H9 (cell line): Measurements from ENCODE around the gene NPLOC4. TPM values are rescaled to one million over a fixed set of nuclear protein-coding genes. Genes with fewer than 3 reads are reported as not detected.

Source experiments
- DNase-seq: peaks from one replicate; pipeline ENCODE4 v3.0.0-alpha.2; 2017
- H2AFZ ChIP-seq: one replicate; pipeline ENCODE4 v1.6.1; 2013; ENCODE audit warnings: mild to moderate bottlenecking, low read length, control low read depth, moderate library complexity
- H2AK5ac ChIP-seq: 2 replicates; pipeline ENCODE4 v1.6.1; 2013; ENCODE audit warnings: low read length, control low read depth, mixed read lengths; ENCODE audit not compliant: insufficient read length
- H2BK120ac ChIP-seq: one replicate; pipeline ENCODE4 v1.6.1; 2013; ENCODE audit warnings: low read depth, mild to moderate bottlenecking, low read length, control low read depth, inconsistent platforms; ENCODE audit not compliant: poor library complexity, severe bottlenecking
- H2BK12ac ChIP-seq: 2 replicates; pipeline ENCODE4 v1.6.1; 2013; ENCODE audit warnings: low read length, control low read depth, mixed read lengths, low read depth; ENCODE audit not compliant: insufficient read length
- H2BK15ac ChIP-seq: 2 replicates; pipeline ENCODE4 v1.6.1; 2013; ENCODE audit warnings: low read depth, low read length, control low read depth
- H2BK20ac ChIP-seq: one replicate; pipeline ENCODE4 v1.6.1; 2013; ENCODE audit warnings: low read depth, mild to moderate bottlenecking, low read length, control low read depth, inconsistent platforms; ENCODE audit not compliant: poor library complexity, severe bottlenecking
- H2BK5ac ChIP-seq: 2 replicates; pipeline ENCODE4 v1.6.1; 2013; ENCODE audit warnings: low read length, control low read depth, mixed read lengths; ENCODE audit not compliant: insufficient read length
- H3K14ac ChIP-seq: 2 replicates; pipeline ENCODE4 v1.6.1; 2013; ENCODE audit warnings: low read length, control low read depth; ENCODE audit not compliant: insufficient read depth
- H3K18ac ChIP-seq: 2 replicates; pipeline ENCODE4 v1.6.1; 2013; ENCODE audit warnings: low read depth, mild to moderate bottlenecking, mixed read lengths, low read length, control low read depth; ENCODE audit not compliant: insufficient read length
- H3K23ac ChIP-seq: 2 replicates; pipeline ENCODE4 v1.6.1; 2013; ENCODE audit warnings: low read length, control low read depth, mixed read lengths, low read depth; ENCODE audit not compliant: insufficient read length
- H3K23me2 ChIP-seq: 2 replicates; pipeline ENCODE4 v1.6.1; 2013; ENCODE audit warnings: low read depth, mild to moderate bottlenecking, mixed read lengths, low read length, control low read depth; ENCODE audit not compliant: insufficient read length, poor library complexity, severe bottlenecking
- H3K27ac ChIP-seq: 2 replicates; pipeline ENCODE4 v1.5.1; 2013; ENCODE audit warnings: low read length, control low read depth, mixed read lengths, low read depth; ENCODE audit not compliant: insufficient read length
- H3K27me3 ChIP-seq: 2 replicates; pipeline ENCODE4 v1.6.1; 2013; ENCODE audit warnings: low read length, control low read depth, inconsistent platforms; ENCODE audit not compliant: insufficient read depth
- H3K4ac ChIP-seq: 2 replicates; pipeline ENCODE4 v1.6.1; 2013; ENCODE audit warnings: low read depth, mild to moderate bottlenecking, control low read depth, inconsistent platforms, low read length, moderate library complexity
- H3K4me1 ChIP-seq: 2 replicates; pipeline ENCODE4 v1.6.1; 2013; ENCODE audit warnings: low read length, control low read depth, inconsistent platforms; ENCODE audit not compliant: insufficient read depth
- H3K4me2 ChIP-seq: 2 replicates; pipeline ENCODE4 v1.6.1; 2013; ENCODE audit warnings: low read length, control low read depth, mixed read lengths; ENCODE audit not compliant: insufficient read length, insufficient read depth
- H3K56ac ChIP-seq: 2 replicates; pipeline ENCODE4 v1.6.1; 2013; ENCODE audit warnings: low read depth, mild to moderate bottlenecking, mixed read lengths, low read length, control low read depth; ENCODE audit not compliant: insufficient read length
- H3K79me1 ChIP-seq: 2 replicates; pipeline ENCODE4 v1.6.1; 2013; ENCODE audit warnings: low read depth, mild to moderate bottlenecking, moderate library complexity, low read length, control low read depth, inconsistent platforms; ENCODE audit not compliant: insufficient read depth, poor library complexity, severe bottlenecking
- H3K79me2 ChIP-seq: 2 replicates; pipeline ENCODE4 v1.6.1; 2013; ENCODE audit warnings: low read length, control low read depth, inconsistent platforms; ENCODE audit not compliant: insufficient read depth
- H3K9ac ChIP-seq: 2 replicates; pipeline ENCODE4 v1.6.1; 2013; ENCODE audit warnings: low read length, control low read depth, mixed read lengths; ENCODE audit not compliant: insufficient read length; ENCODE audit errors: extremely low read depth
- H3K9me3 ChIP-seq: one replicate; pipeline ENCODE4 v1.6.1; 2013; ENCODE audit warnings: low read depth, low read length, inconsistent platforms; ENCODE audit not compliant: control insufficient read depth
- H3T11ph ChIP-seq: one replicate; pipeline ENCODE4 v1.6.1; 2013; ENCODE audit warnings: mild to moderate bottlenecking, low read length, control low read depth, inconsistent platforms
- H4K20me1 ChIP-seq: one replicate; pipeline ENCODE4 v1.6.1; 2013; ENCODE audit not compliant: control insufficient read depth, insufficient read length, insufficient read depth
- H4K5ac ChIP-seq: 2 replicates; pipeline ENCODE4 v1.6.1; 2013; ENCODE audit warnings: low read depth, mild to moderate bottlenecking, mixed read lengths, low read length, control low read depth; ENCODE audit not compliant: insufficient read length
- H4K8ac ChIP-seq: replicated peaks from 2 replicates; pipeline ENCODE4 v1.6.1; 2013; ENCODE audit warnings: low read length, control low read depth, mixed read lengths, low read depth; ENCODE audit not compliant: insufficient read length
- H4K91ac ChIP-seq: 2 replicates; pipeline ENCODE4 v1.6.1; 2013; ENCODE audit warnings: low read depth, mild to moderate bottlenecking, moderate library complexity, mixed read lengths, low read length, control low read depth; ENCODE audit not compliant: insufficient read length
- H3K27ac Mint-ChIP-seq, 3 experiments: 2 replicates in 2 of 3; 3 replicates in 1 of 3; pipeline ENCODE4 v1.8.0; 2020 to 2021; ENCODE audit warnings: mixed read lengths in 3 of 3, mild to moderate bottlenecking in 1 of 3, moderate library complexity in 1 of 3
- H3K27me3 Mint-ChIP-seq: 2 replicates; pipeline ENCODE4 v1.8.0; 2021; ENCODE audit warnings: low read depth, mild to moderate bottlenecking, moderate library complexity, mixed read lengths
- H3K36me3 Mint-ChIP-seq, 3 experiments: 2 replicates in 2 of 3; 3 replicates in 1 of 3; pipeline ENCODE4 v1.8.0; 2020 to 2021; ENCODE audit warnings: low read depth in 3 of 3, mixed read lengths in 3 of 3; ENCODE audit not compliant: insufficient read depth in 1 of 3
- H3K4me1 Mint-ChIP-seq, 2 experiments: 2 replicates each; pipeline ENCODE4 v1.8.0; 2020; ENCODE audit warnings: mixed read lengths in 2 of 2
- H3K4me3 Mint-ChIP-seq, 2 experiments: 2 replicates in 1 of 2; 3 replicates in 1 of 2; pipeline ENCODE4 v1.8.0; 2020 to 2021; ENCODE audit warnings: mild to moderate bottlenecking in 2 of 2, mixed read lengths in 2 of 2, moderate library complexity in 1 of 2
- H3K9me3 Mint-ChIP-seq, 2 experiments: 2 replicates in 1 of 2; 3 replicates in 1 of 2; pipeline ENCODE4 v1.8.0; 2020; ENCODE audit warnings: mild to moderate bottlenecking in 2 of 2, mixed read lengths in 2 of 2, moderate library complexity in 1 of 2
- WGBS: extraction: QIAGEN DNeasy Blood & Tissue Kit; methylation state at CpG from one replicate; pipeline ENCODE4 v1.1.7; 2013; ENCODE audit warnings: missing lambda C conversion rate, low lambda C conversion rate, mixed read lengths; ENCODE audit not compliant: insufficient read length; ENCODE audit errors: extremely low coverage; 5-methylcytosine and 5-hydroxymethylcytosine counted together
- total RNA-seq: library from RNA; stranded (reverse); gene quantifications from 2 replicates; pipeline ENCODE4 v1.2.1, GENCODE V29; 2021
- TF ChIP-seq, protein P1 (sequence below): fragments of 200-600 bp; sonication (generic); conservative IDR thresholded peaks from 3 replicates; pipeline ENCODE4 v1.8.0; 2021; ENCODE audit warnings: antibody characterized with exemption, mild to moderate bottlenecking

The NPLOC4 gene
- total RNA-seq, 1 experiment from 2014 or later: 103 TPM

DNA sequence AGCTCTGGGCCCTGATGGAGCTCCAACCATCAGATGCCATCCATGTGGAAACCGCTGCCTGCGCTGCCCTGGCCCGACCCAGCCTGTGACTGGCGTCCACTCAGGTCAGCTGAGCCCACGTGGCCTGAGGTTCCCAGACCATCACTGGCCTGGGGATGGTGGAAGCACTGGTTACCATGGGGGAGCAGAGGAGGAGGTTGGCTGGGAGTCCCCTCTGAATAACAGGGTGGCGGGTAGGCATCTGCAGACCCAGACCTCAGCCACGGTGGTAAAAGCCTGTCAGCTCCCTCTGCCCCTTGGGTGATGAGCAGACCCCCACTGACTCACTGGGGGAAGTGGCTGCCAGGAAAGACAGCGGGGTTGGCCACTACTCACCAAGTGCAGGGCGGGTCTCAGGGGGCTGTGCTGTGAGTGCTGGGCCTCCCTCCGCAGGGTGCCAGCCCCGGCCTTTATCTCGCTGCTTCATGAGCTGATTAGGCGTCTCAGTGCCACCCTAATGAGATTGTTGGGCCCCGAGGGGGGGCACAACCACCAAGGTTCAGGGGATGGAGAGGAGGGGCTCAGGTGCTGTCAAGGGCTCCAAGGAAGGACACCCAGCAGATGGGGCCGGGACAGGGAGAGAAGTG lies 19.3 kb upstream of the NPLOC4 start, which contains the start of gene PDE6G:
PDE6G (minus strand) TSS at position 425 of the 626 bp plus-strand sequence. CDS start 3,237 bp downstream, outside the sequence.
- H4K8ac ChIP-seq: no peak within 1 kb of the TSS
- H2BK20ac ChIP-seq: no peak within 1 kb of the TSS
- no peak within 1 kb of the TSS for H3K18ac ChIP-seq
- no peaks in the 10 kb centered on the region for H3K27me3 ChIP-seq
- peaks cover 4% of the 10 kb centered on the region for H3K23me2 ChIP-seq
- no peak within 1 kb of the TSS for H3K23ac ChIP-seq
- H3K4ac ChIP-seq: no peak within 1 kb of the TSS
- no peak within 1 kb of the TSS for H2AK5ac ChIP-seq
- H3K9me3 ChIP-seq: no peaks in the 10 kb centered on the region
- H3K4me1 ChIP-seq: peaks cover 3% of the 10 kb centered on the region; the same call in 1 of the 2 replicates
- H2BK120ac ChIP-seq: no peak within 1 kb of the TSS
- no peak within 1 kb of the TSS for H2BK15ac ChIP-seq
- no peak within 1 kb of the TSS for H3K56ac ChIP-seq
- H3K4me2 ChIP-seq: no peak within 1 kb of the TSS
- no peak within 1 kb of the TSS for H4K5ac ChIP-seq
- peaks cover 10 to 17% of the 10 kb centered on the region in 2 experiments for H3K4me1 Mint-ChIP-seq
- TF ChIP-seq, protein P1, sequence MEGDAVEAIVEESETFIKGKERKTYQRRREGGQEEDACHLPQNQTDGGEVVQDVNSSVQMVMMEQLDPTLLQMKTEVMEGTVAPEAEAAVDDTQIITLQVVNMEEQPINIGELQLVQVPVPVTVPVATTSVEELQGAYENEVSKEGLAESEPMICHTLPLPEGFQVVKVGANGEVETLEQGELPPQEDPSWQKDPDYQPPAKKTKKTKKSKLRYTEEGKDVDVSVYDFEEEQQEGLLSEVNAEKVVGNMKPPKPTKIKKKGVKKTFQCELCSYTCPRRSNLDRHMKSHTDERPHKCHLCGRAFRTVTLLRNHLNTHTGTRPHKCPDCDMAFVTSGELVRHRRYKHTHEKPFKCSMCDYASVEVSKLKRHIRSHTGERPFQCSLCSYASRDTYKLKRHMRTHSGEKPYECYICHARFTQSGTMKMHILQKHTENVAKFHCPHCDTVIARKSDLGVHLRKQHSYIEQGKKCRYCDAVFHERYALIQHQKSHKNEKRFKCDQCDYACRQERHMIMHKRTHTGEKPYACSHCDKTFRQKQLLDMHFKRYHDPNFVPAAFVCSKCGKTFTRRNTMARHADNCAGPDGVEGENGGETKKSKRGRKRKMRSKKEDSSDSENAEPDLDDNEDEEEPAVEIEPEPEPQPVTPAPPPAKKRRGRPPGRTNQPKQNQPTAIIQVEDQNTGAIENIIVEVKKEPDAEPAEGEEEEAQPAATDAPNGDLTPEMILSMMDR: no peak
- no peaks in the 10 kb centered on the region for H3K36me3 Mint-ChIP-seq
- H3K27me3 Mint-ChIP-seq: peaks cover 2% of the 10 kb centered on the region; the same call in 1 of the 2 replicates
- H3K27ac ChIP-seq: no peak within 1 kb of the TSS
- H3K9ac ChIP-seq: no peak within 1 kb of the TSS
- no peaks in the 10 kb centered on the region; a peak in 1 of 5 replicates for H3K9me3 Mint-ChIP-seq
- no peak within 1 kb of the TSS for H3T11ph ChIP-seq
- H4K20me1 ChIP-seq: no peaks in the 10 kb centered on the region
- H3K27ac Mint-ChIP-seq: peak within 1 kb of the TSS in 1 of 3 experiments; percentile 82; a peak in 1 of 7 replicates
- H2BK5ac ChIP-seq: no peak within 1 kb of the TSS
- H2AFZ ChIP-seq: no peak within 1 kb of the TSS
- no peak within 1 kb of the TSS for H2BK12ac ChIP-seq
- WGBS: no CpG with 5 or more reads among the region's 15 CpGs
- no peak within 1 kb of the TSS for H4K91ac ChIP-seq
- no peak for DNase-seq
- no peak within 1 kb of the TSS; the same call in 1 of the 2 replicates for H3K14ac ChIP-seq
- H3K79me1 ChIP-seq: no peaks in the 10 kb centered on the region
- no peaks in the 10 kb centered on the region for H3K79me2 ChIP-seq
- no peak within 1 kb of the TSS; a peak in 1 of 5 replicates for H3K4me3 Mint-ChIP-seq
